Measurements from ENCODE around the gene PBX4.
"Not testable (repeated sequence)": the region's sequence is repeated elsewhere in the genome, so short reads cannot be mapped to it uniquely, and the experiment has no call there.

PBX4 gene, protein sequence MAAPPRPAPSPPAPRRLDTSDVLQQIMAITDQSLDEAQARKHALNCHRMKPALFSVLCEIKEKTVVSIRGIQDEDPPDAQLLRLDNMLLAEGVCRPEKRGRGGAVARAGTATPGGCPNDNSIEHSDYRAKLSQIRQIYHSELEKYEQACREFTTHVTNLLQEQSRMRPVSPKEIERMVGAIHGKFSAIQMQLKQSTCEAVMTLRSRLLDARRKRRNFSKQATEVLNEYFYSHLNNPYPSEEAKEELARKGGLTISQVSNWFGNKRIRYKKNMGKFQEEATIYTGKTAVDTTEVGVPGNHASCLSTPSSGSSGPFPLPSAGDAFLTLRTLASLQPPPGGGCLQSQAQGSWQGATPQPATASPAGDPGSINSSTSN

GRCh38 chr19:19618219-19619051 lies at the start of gene PBX4:
Gene PBX4 (minus strand): TSS chr19:19618687. CDS start chr19:19618629, 58 bp downstream.
- DNase-seq: peak; percentile 81

- not testable (repeated sequence) for DNase-seq
Measured at GRCh38 chr19:19665420-19665948, 47.0 kb upstream of the PBX4 start.

- DNase-seq: peak; percentile 85
Measured at GRCh38 chr19:19663256-19664120, 45.0 kb upstream of the PBX4 start, which contains the start of gene ATP13A1. Gene ATP13A1 (minus strand): TSS chr19:19663676. CDS start chr19:19663666, 10 bp downstream.

- DNase-seq: no peak
Measured at GRCh38 chr19:19662871-19663255, 44.4 kb upstream of the PBX4 start.

DNA sequence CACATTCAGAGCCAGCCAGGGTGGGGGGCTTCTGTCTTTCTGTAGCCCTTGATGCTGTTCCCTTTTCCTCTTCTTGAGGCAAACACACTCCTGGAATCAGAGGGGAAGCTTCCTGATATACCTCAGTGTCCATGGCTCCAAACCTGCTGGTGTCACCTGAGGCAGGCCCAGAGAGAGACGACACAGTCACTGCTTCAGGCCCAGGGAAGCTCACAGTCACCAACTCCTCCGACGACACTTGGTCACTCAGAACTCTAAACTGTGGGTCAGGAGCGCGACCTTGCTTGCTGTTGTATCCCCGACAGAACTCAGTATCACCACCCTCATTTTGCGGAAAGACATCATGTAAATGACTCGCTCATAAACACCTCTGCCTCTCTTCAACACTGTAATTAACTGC lies 43.9 kb upstream of the PBX4 start:
- no peak for DNase-seq

DNA sequence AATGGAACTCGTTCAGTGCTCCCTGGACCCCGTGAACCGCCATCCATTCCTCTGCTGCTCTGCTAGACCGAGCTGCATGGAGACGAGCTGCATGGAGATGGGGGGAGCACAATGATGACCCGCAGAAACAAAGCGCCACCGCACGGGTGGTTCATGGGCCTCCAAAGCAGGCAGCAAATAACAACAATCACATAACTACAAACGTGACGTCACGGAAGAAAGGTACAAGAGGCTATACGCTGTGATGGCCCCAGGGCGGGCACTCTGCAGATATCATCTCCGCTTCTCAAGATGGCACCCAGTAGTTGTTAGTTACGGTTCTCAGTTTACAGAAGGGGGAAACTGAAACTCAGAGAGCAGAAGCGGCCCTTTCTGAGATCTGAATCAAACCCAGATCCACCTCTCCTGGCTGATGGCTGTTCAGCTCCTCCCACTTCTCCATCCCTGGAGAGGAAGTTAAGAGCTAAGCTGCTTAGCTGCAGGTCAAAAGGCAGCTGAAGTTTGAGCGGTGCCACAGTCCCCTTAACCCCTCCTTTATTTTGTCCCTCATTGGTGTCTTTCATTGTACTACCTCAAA lies 43.3 kb upstream of the PBX4 start:
- DNase-seq: peak; percentile 63

GRCh38 chr19:19661141-19661674 lies 42.7 kb upstream of the PBX4 start:
- no peak for DNase-seq

DNA sequence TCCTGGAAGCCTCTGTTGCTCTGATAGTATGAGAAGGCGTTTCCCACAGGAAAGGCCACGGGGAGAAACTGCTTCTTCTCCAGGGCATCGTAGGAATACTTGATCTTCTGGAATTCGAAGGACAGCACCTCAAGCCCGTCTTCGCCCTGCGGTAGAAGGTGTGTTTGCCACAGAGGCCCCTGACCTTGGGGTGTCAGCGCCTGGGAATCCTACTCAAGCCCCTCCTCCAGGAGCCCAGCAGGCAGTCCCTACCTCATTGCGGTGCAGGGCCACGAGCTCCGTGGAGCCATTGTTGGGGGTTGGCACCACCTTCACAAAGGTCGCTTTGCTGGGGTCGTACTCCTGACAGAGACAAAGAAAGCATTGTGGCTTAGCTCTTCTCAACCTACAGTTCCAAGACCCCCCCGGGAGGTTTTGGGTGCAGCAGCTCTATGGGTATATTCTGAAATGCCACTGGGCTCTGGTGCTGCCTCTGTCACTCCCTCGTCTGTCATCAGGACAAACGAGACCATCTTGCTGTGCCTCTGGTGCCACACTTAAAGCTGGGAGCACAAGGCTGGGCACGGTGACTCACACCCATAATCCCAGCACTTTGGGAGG lies 41.3 kb upstream of the PBX4 start:
- no peak for DNase-seq

GRCh38 chr19:19657397-19657783 lies 38.9 kb upstream of the PBX4 start:
- no peak for DNase-seq

GRCh38 chr19:19656451-19657396 lies 38.2 kb upstream of the PBX4 start:
- DNase-seq: no peak

DNA sequence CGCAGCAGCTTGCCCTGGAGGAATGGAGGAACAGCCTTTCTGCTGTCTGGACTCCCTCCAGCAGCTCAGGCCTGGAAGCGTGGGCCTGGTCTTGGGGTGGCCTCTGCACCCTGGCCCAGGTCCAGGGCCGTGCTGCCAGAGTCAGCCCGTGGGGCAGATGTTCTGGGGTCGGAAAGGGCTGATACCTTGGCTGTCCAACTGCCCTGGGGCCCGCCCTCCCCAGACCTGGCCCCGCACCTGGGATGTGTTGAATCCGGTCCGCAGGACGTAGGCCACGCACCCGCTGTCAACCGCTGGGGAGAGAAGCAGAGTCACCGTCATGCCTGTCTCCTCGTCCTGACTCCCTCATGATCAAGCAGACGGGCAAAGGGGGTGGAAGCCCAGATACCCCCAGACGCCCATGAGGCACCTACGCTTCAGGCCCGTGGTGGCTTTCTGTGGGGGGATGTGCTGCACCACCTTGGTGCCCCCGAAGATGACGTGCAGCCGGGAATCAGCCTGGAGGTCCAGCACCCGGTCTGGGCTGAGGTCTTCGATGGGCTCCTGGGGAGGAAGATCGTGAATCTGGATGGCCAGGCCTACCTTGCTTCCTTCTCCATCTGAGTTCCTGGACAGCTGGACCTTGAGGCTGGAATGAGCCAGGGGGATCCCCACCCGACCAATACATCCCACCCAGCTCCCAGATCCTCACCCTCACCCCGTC lies 37.3 kb upstream of the PBX4 start:
- no peak for DNase-seq

DNA sequence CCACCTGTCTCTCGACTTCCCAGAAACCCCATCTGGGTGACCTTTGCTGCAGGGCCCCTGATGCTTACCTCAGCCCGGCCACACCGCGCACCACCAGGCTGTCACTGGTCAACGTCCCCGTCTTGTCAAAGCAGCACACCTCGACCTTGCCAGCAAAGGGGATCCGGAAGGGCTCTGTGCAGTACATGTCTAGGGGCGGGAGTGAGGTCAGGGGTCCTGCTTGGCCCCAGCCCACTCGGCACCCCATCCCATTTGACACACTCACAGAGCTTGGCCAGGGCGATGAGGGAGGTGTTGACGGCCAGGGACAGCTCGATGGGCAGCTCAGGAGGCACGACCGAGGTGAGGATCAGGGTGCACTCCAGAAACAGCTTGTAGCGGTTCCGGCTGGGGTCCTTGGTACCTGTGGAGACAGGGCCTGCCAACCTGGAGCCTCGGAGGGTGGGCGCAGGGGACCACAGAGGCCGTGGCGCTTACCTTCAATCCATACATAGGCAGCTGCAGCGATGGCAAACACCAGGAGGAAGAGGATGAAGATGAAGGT lies 36.6 kb upstream of the PBX4 start:
- DNase-seq: no peak

DNA sequence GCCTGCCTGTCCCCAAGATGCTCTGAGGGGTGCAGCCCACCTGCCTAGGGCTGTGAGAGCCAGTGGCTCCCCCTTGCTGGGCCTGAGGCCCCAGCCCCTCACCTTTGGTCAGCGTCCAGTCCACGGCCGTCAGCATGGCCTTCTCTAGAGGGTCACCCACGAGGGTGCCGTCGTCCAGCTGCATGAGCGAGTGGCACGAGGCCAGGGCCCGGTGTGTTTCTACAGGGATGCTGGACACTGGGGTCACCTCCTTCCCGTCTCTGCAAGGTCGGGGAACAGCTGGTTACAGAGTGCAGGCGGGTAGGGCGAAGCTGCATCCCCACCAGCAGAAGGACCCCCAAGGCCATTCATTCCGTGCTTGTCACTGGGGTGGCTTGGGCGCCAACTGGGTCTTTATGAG lies 36.0 kb upstream of the PBX4 start:
- DNase-seq: no peak

- no peak for DNase-seq
Measured at GRCh38 chr19:19653597-19654147, 35.2 kb upstream of the PBX4 start.

GRCh38 chr19:19652482-19653295 lies 34.2 kb upstream of the PBX4 start:
- no peak for DNase-seq

- no peak for DNase-seq
Measured at GRCh38 chr19:19651076-19651475, 32.6 kb upstream of the PBX4 start.

DNA sequence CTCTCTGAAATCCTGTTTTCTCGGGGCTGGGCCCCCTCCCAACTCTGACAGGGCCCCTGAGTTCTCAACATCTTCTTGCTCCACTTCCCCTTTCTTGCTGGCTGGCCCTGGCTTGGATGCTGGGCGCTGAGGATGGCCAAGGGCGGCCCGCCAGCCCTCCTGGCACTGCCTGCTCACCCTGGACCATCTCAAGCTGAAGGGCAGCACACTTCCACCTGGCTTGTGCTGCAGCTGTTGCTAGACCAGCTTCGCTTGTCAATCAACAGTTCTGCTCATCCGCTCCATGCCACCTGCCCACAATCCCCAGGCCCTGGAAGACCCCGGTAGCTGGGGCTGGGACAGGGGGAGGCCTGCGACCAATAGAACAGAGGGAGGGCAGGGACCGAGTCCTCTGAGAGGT lies 31.8 kb upstream of the PBX4 start:
- DNase-seq: no peak

GRCh38 chr19:19649580-19649995 lies 31.1 kb upstream of the PBX4 start:
- no peak for DNase-seq

Measured in SIG-M5 (cell line).